K562 (cell line): ENCODE data around the gene PRELID2. TPM values are rescaled to one million over a fixed set of nuclear protein-coding genes. Genes with fewer than 3 reads are reported as not detected.

Experiments used
- AFF1 ChIP-seq, 2 experiments: fragments of 450-650 bp; IDR thresholded peaks; 2 replicates each; pipeline ENCODE4 v1.6.1; 2018; ENCODE audit warnings: mild to moderate bottlenecking in 2 of 2, low read depth in 1 of 2; ENCODE audit not compliant: partially characterized antibody in 2 of 2
- CLOCK ChIP-seq: fragments of 250-450 bp; sonication (Bioruptor Pico); IDR thresholded peaks from 2 replicates; pipeline ENCODE4 v1.4.0; 2020; ENCODE audit warnings: mild to moderate bottlenecking, moderate library complexity, borderline replicate concordance
- E2F5 ChIP-seq: sonication (generic); formaldehyde crosslinking; IDR thresholded peaks from 2 replicates; pipeline ENCODE4 v1.8.0; 2022; ENCODE audit warnings: mild to moderate bottlenecking, missing genetic modification reagents
- GABPB2 ChIP-seq: fragments of 250-450 bp; sonication (Bioruptor Pico); conservative IDR thresholded peaks from 2 replicates; pipeline ENCODE4 v1.5.1; 2021; ENCODE audit warnings: mild to moderate bottlenecking
- HDAC8 ChIP-seq: fragments of 450-650 bp; IDR thresholded peaks from 2 replicates; pipeline ENCODE4 v1.6.1; 2016; ENCODE audit warnings: mild to moderate bottlenecking, missing genetic modification characterization, moderate library complexity, missing compliant biosample characterization
- HNRNPL ChIP-seq: fragments of 200-400 bp; formaldehyde crosslinking; IDR thresholded peaks from 2 replicates; pipeline ENCODE4 v1.6.1; 2017; ENCODE audit warnings: low read depth, mild to moderate bottlenecking, low read length
- MLX ChIP-seq, 2 experiments: fragments of 450-650 bp in 1 of 2; sonication (generic) in 1 of 2; formaldehyde crosslinking; conservative IDR thresholded peaks; 2 replicates each; pipeline versions ENCODE4 v1.4.0 to v1.8.1; 2020 to 2022; ENCODE audit warnings: mild to moderate bottlenecking in 1 of 2, missing genetic modification reagents in 1 of 2
- NCOR1 ChIP-seq: fragments of 450-650 bp; IDR thresholded peaks from 2 replicates; pipeline ENCODE4 v1.6.1; 2016; ENCODE audit warnings: mild to moderate bottlenecking, moderate library complexity
- NFE2 ChIP-seq: IDR thresholded peaks from 2 replicates; pipeline ENCODE4 v1.6.1; 2014; ENCODE audit warnings: antibody characterized with exemption, low read depth
- NFE2L1 ChIP-seq: fragments of 450-650 bp; IDR thresholded peaks from 2 replicates; pipeline ENCODE4 v1.6.1; 2016; ENCODE audit warnings: missing genetic modification characterization, low read depth, mild to moderate bottlenecking, missing compliant biosample characterization, moderate library complexity, borderline replicate concordance
- NR4A1 ChIP-seq, 2 experiments: fragments of 250-450 bp in 1 of 2; fragments of 450-650 bp in 1 of 2; sonication (Bioruptor Pico) in 1 of 2; IDR thresholded peaks; 2 replicates each; pipeline versions ENCODE4 v1.4.0 to v1.6.1; 2016 to 2020; ENCODE audit warnings: mild to moderate bottlenecking in 2 of 2, missing compliant biosample characterization in 1 of 2, missing genetic modification characterization in 1 of 2, moderate library complexity in 1 of 2
- POLR2H ChIP-seq: IDR thresholded peaks from 2 replicates; pipeline ENCODE4 v1.6.1; 2016; ENCODE audit warnings: missing genetic modification characterization, low read depth, mild to moderate bottlenecking, control low read depth, missing compliant biosample characterization, moderate library complexity
- RAD21 ChIP-seq, 2 experiments: fragments of 250-450 bp in 1 of 2; fragments of 450-650 bp in 1 of 2; sonication (Bioruptor Pico) in 1 of 2; formaldehyde crosslinking in 1 of 2; IDR thresholded peaks in 1 of 2; conservative IDR thresholded peaks in 1 of 2; 2 replicates each; pipeline versions ENCODE4 v1.4.0 to v1.8.0; 2020 to 2022; ENCODE audit warnings: mild to moderate bottlenecking in 2 of 2, moderate library complexity in 1 of 2
- RBFOX2 ChIP-seq: fragments of 200-400 bp; formaldehyde crosslinking; IDR thresholded peaks from 2 replicates; pipeline ENCODE4 v1.6.1; 2017; ENCODE audit warnings: low read depth, mild to moderate bottlenecking, low read length, moderate library complexity
- SIN3B ChIP-seq: fragments of 450-650 bp; IDR thresholded peaks from 2 replicates; pipeline ENCODE4 v1.6.1; 2017; ENCODE audit warnings: low read depth, mild to moderate bottlenecking, moderate library complexity
- SMARCB1 ChIP-seq: IDR thresholded peaks from 2 replicates; pipeline ENCODE4 v1.6.1; 2011; ENCODE audit warnings: improper control_type of control experiment, low read depth; ENCODE audit not compliant: insufficient read length
- TGIF2 ChIP-seq: sonication (generic); formaldehyde crosslinking; IDR thresholded peaks from 2 replicates; pipeline ENCODE4 v1.8.1; 2022; ENCODE audit warnings: mild to moderate bottlenecking, missing genetic modification reagents, moderate library complexity
- ZNF384 ChIP-seq: IDR thresholded peaks from 2 replicates; pipeline ENCODE4 v1.6.1; 2012; ENCODE audit warnings: low read depth, low read length, improper control_type of control experiment
- ZNF79 ChIP-seq: fragments of 250-450 bp; sonication (Bioruptor Pico); IDR thresholded peaks from 2 replicates; pipeline ENCODE4 v1.4.0; 2020; ENCODE audit warnings: low read depth, mild to moderate bottlenecking, moderate library complexity
- polyA plus RNA-seq, 8 experiments: library from polyadenylated mRNA; depleted of rRNA in 4 of 8; stranded (reverse) in 5 of 8; unstranded in 3 of 8; fragments of >200 nt; fragmentation: Nextera tagmentation in 2 of 8; fragmentation: Illumina TruSeq in 1 of 8; extraction: Ambion mirVana in 2 of 8; extraction: Trizol in 1 of 8; gene quantifications; 2 replicates each; pipeline versions ENCODE4 v1.2.1 to v1.2.3, GENCODE V29; 2011 to 2014; ENCODE audit warnings: inconsistent platforms in 1 of 8, missing spikeins in 1 of 8
- total RNA-seq, 7 experiments: library from RNA; depleted of rRNA in 6 of 7; stranded (reverse); fragments of >200 nt in 6 of 7; fragmentation: Illumina TruSeq in 2 of 7; extraction: Trizol in 2 of 7; gene quantifications; 2 replicates each; pipeline versions ENCODE4 v1.2.1 to v1.2.3, GENCODE V29; 2011 to 2021; ENCODE audit warnings: low replicate concordance in 1 of 7

Gene PRELID2
- total and polyA plus RNA-seq, 9 of the 15 experiments (the other 6 are each of a cell fraction or from before 2014, with no cell fraction given), result 6.4 to 68.2 (median 28.8) TPM

- no peak for TF ChIP-seq CLOCK (CRISPR knock-in tag)
- no peak for TF ChIP-seq MLX (CRISPR knock-in tag; conservative IDR thresholded peaks at IDR 0.05)
- no peak for TF ChIP-seq NFE2L1 (tag)
- no peak for TF ChIP-seq E2F5
- TF ChIP-seq NFE2, result peak; percentile 84
- peak in 1 of 2 experiments; percentile 95 for TF ChIP-seq AFF1 (IDR thresholded peaks at IDR 0.05; ENCODE audit: low read depth in 1 of 2, partially characterized antibody in 2 of 2)
- TF ChIP-seq HDAC8 (tag), result no peak
- peak; percentile 96 for TF ChIP-seq NCOR1
- no peak for TF ChIP-seq SIN3B
- peak; percentile 20; the same call in 1 of the 2 replicates for TF ChIP-seq TGIF2
- no peak for TF ChIP-seq GABPB2 (CRISPR knock-in tag)
- TF ChIP-seq NR4A1 (CRISPR knock-in tag; IDR thresholded peaks at IDR 0.05), result no peak
- TF ChIP-seq NR4A1 (tag; IDR thresholded peaks at IDR 0.05), result no peak; the same call in 1 of the 2 replicates
- TF ChIP-seq RBFOX2, result peak; percentile 44
- TF ChIP-seq POLR2H, result no peak
- peak; percentile 12 to 28; a peak in 1 of 4 replicates for TF ChIP-seq RAD21 (CRISPR knock-in tag; conservative IDR thresholded peaks at IDR 0.05 in 1 of 2, IDR thresholded peaks at IDR 0.05 in 1 of 2)
- TF ChIP-seq ZNF79 (CRISPR knock-in tag), result no peak
- TF ChIP-seq HNRNPL, result no peak
- TF ChIP-seq SMARCB1, result no peak
- 0 out of 2 replicates have a peak, but pooled peaks have one; percentile 13 for TF ChIP-seq ZNF384
Observed at GRCh38 chr5:145854651-145855258, 19.6 kb upstream of the PRELID2 start (continued).
